ENCODE results near the gene ISOC2. TPM values are rescaled to one million over a fixed set of nuclear protein-coding genes. Genes with fewer than 3 reads are reported as not detected.

The ISOC2 gene
- polyA plus RNA-seq, 3 donors = 28.1 to 47.0 (median 45.4) TPM

GRCh38 chr19:55467236-55468053 lies 6.0 kb upstream of the ISOC2 start:
- no peak for DNase-seq (ENCODE audit: extremely low read depth in 1 of 11, low read depth in 9 of 11, low spot score in 4 of 11)

GRCh38 chr19:55466241-55466614 lies 4.8 kb upstream of the ISOC2 start:
- DNase-seq (ENCODE audit: extremely low read depth in 1 of 11, low read depth in 9 of 11, low spot score in 4 of 11) = no peak

GRCh38 chr19:55465460-55466240 lies 4.2 kb upstream of the ISOC2 start:
- DNase-seq (ENCODE audit: extremely low read depth in 1 of 11, low read depth in 9 of 11, low spot score in 4 of 11) = no peak

- no peak for DNase-seq (ENCODE audit: extremely low read depth in 1 of 11, low read depth in 9 of 11, low spot score in 4 of 11)
Measured at GRCh38 chr19:55464662-55465054, 3.2 kb upstream of the ISOC2 start, which contains the start of gene C19orf85. Gene C19orf85, minus strand, starts transcription at chr19:55464751. Its CDS starts 197 bp downstream, at chr19:55464554.

GRCh38 chr19:55464039-55464661 lies 2.7 kb upstream of the ISOC2 start:
- DNase-seq (ENCODE audit: extremely low read depth in 1 of 11, low read depth in 9 of 11, low spot score in 4 of 11) = no peak

DNA sequence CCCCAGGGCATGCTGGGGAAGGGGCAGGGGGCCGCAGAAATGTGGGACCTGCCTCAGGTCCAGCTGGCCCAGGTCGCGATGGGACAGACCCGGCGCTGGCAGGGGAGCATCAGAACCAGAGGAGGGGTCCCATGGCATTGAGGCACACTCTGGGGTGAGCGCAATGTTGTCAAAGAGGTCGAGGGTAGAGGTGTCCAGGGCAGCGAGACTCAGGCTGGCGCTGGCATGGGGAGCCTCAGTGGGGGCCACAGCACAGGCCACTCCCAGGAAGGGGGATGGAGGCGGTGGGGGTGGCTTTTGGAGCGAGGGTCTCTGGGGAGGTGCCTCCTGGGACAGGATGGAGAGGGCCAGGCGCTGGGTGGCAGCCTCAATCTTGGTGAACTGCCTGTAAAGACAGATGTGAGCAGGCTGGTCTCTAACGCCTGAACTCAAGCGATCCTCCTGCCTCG lies 2.2 kb upstream of the ISOC2 start:
- no peak for DNase-seq (ENCODE audit: extremely low read depth in 1 of 11, low read depth in 9 of 11, low spot score in 4 of 11)

DNA sequence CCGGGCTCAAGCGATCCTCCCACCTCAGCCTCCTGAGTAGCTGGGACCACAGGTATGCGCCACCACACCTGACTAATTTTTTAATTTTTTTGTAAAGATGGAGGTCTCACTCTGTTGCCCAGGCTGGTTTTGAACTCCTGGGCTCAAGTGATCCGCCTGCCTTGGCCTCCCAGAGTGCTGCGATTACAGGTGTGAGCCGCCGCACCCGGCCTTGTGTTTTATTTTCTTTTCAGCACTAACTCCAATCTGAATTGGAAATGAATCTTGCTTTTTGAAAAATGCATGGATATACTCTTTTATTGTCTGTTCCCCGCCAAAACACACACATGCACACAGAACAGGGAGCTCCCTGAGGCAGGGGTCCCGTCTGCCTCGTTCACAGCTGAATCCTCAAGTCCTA lies 1.3 kb upstream of the ISOC2 start:
- DNase-seq (ENCODE audit: extremely low read depth in 1 of 11, low read depth in 9 of 11, low spot score in 4 of 11) = no peak

DNA sequence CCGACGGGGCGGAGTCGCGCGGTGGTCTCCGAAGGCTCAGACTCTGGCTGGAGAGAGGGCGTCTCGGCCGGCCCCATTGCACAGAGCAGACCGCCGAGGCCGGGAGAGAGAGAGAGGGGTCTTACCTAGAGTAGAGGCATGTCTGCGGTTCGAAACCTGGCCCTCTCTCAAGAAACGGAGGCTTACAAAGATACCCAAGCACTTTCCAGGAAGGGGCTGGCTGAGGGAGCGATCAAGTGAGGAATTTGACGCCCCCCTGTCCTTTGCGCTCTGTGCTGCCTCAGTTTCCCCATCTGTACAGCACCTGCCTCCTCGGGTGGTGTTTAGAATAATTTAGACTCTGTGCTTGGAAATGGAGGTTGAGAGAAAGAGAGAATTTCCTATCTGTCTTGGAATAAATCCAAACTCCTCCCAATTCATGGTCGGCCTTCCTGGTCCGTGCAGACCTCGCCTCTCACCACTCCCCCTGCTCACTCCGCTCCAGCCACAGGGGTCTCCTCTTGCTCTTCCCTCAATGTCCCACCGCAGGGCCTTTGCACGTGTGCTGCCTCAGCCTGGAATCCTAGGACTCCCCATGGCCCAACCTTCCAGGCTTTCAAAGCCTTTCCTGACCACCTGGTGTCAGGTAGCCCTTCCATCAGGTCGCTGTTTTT lies 658 bp upstream of the ISOC2 start:
- DNase-seq (ENCODE audit: extremely low read depth in 1 of 11, low read depth in 9 of 11, low spot score in 4 of 11) = no peak

- DNase-seq (ENCODE audit: extremely low read depth in 1 of 11, low read depth in 9 of 11, low spot score in 4 of 11) = peak in 1 of 11 donors; percentile 67
Measured at GRCh38 chr19:55460670-55461258, 678 bp downstream of the ISOC2 start.

DNA sequence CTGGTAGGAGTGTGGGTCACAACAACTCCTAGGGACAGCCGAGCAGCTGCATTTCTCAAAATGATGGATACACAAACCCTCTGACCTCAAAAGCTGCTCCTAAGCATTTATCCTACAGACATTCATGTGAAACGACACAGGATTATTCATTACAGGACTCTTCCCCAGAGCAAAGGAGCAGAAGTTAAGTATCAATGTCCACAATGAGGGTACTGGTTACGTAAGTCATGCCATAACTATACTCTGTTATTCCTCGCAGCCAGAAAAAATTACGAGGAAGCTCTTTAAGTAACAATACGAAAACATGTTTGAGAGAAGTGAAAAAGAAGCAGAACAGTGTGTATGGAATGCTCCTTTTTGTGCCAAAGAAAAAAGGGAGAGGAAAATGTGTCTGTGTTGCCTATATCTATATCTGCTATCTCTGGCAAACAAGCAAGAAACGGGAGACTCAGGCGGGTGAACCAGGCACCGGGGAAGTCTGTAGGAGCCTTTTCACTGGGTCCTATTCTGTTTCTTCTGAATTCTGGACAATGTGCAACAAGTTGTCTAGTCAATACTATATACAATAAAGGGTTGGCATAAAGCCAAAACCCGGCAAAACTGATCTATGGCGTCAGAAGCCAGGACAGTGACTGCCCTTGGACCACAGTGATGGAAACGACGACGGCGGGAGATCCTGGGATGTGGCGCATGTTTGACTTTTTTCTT lies 1.3 kb downstream of the ISOC2 start:
- no peak for DNase-seq (ENCODE audit: extremely low read depth in 1 of 11, low read depth in 9 of 11, low spot score in 4 of 11)

DNA sequence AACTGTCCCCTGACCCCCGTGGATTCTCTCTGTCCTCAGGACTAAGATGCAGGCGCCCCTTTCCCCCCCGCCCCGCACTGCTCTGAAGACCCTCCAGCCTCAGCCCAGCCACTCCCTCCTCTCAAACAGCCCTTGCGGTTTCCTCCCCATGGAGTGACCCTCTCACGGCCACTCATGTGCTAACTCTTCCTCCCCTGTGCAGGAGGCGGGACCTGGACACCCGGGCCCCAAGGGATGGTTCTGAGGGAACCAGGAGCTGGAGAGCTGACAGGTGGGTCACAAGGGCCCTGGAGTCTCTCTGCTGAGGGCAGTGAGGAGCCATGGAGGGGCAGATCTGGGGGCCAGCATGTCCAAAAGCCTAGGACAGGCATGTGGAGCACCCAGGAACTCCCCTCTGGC lies 1.9 kb downstream of the ISOC2 start:
- DNase-seq (ENCODE audit: extremely low read depth in 1 of 11, low read depth in 9 of 11, low spot score in 4 of 11) = no peak

- no peak for DNase-seq (ENCODE audit: extremely low read depth in 1 of 11, low read depth in 9 of 11, low spot score in 4 of 11)
Measured at GRCh38 chr19:55457683-55458457, 3.6 kb downstream of the ISOC2 start.

- no peak for DNase-seq (ENCODE audit: extremely low read depth in 1 of 11, low read depth in 9 of 11, low spot score in 4 of 11)
Measured at GRCh38 chr19:55456347-55456746, 5.1 kb downstream of the ISOC2 start.

- DNase-seq (ENCODE audit: extremely low read depth in 1 of 11, low read depth in 9 of 11, low spot score in 4 of 11) = no peak
Measured at GRCh38 chr19:55455576-55456235, 5.7 kb downstream of the ISOC2 start.

DNA sequence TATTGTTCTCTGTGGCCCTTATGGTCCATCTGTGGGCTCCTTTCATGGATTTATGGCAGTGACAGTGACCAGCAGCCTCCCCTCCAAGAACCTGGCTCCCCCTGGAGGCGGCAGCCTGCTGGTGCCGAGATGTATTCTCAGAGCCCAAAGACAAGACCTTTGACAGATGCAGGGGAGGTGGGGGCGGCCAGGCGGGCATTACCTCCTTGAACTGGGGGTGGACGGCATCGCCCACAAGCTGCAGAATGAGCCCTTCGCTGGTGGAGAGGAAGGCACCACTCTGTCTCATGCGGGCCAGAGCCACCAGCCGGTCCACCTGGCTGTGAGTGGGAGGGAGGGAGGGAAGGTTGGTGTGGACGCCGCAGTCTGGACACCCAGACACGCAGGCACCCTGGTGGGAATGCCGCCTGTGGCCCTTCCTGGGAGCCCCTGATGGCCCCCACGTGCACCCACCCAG lies 6.6 kb downstream of the ISOC2 start:
- no peak for DNase-seq (ENCODE audit: extremely low read depth in 1 of 11, low read depth in 9 of 11, low spot score in 4 of 11)

DNA sequence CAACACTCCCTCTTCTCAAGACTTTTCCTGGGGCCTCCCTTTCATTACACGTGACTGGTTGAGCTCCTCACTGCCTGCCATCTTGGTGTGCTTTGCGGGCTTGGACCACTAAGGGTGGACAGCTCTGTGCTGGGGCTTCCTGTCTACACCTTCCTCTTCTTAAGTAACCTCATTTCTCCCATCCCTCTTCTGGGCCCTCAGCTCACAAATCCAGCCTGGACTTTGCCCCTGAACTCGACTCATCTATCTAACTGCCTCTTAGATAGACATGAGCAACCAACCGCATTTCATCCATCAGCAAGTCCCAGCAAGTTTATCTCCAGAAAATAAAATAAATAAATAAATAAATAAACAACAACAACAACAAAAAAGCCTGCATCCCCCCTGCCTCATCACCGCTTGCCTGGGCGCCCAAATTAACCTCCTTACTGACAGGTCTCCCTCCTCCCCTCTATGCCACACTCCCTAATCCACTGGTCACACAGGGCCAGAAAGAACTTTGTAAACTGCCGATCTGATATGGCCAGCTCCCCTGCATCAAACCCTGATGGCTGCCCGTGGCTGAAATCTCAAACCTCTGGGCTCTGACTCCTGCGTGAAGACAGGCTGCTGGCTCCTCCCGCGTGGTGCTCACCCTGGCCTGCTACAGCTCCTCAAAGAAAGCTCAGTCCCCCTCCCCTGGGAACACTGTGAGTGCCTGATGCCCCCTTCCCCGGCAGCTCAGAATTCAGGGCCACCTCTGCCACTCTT lies 7.8 kb downstream of the ISOC2 start:
- DNase-seq (ENCODE audit: extremely low read depth in 1 of 11, low read depth in 9 of 11, low spot score in 4 of 11) = no peak

Measured in renal cortex interstitium (tissue), 11 donors.